Tibial nerve (tissue), 4 donors: ENCODE data around the gene TMEM129.

Experiments used
- EP300 ChIP-seq, 2 donors: sonication (generic); formaldehyde crosslinking; IDR thresholded peaks; one replicate each; pipeline ENCODE4 v1.6.1; 2017; ENCODE audit warnings: antibody characterized with exemption in 2 of 2, mild to moderate bottlenecking in 1 of 2
- POLR2A ChIP-seq, 2 donors: fragments of 450-650 bp; IDR thresholded peaks; one replicate each; pipeline ENCODE4 v1.6.1; 2017; ENCODE audit warnings: antibody characterized with exemption in 2 of 2, mild to moderate bottlenecking in 2 of 2, moderate library complexity in 2 of 2
- TF ChIP-seq, protein P1 (sequence below), 5 experiments: fragments of 200-600 bp in 3 of 5; fragments of 450-650 bp in 2 of 5; sonication (generic) in 3 of 5; IDR thresholded peaks; one replicate each; pipeline ENCODE4 v1.5.1; 2016 to 2019; ENCODE audit warnings: antibody characterized with exemption in 5 of 5, mild to moderate bottlenecking in 3 of 5, moderate library complexity in 2 of 5

DNA sequence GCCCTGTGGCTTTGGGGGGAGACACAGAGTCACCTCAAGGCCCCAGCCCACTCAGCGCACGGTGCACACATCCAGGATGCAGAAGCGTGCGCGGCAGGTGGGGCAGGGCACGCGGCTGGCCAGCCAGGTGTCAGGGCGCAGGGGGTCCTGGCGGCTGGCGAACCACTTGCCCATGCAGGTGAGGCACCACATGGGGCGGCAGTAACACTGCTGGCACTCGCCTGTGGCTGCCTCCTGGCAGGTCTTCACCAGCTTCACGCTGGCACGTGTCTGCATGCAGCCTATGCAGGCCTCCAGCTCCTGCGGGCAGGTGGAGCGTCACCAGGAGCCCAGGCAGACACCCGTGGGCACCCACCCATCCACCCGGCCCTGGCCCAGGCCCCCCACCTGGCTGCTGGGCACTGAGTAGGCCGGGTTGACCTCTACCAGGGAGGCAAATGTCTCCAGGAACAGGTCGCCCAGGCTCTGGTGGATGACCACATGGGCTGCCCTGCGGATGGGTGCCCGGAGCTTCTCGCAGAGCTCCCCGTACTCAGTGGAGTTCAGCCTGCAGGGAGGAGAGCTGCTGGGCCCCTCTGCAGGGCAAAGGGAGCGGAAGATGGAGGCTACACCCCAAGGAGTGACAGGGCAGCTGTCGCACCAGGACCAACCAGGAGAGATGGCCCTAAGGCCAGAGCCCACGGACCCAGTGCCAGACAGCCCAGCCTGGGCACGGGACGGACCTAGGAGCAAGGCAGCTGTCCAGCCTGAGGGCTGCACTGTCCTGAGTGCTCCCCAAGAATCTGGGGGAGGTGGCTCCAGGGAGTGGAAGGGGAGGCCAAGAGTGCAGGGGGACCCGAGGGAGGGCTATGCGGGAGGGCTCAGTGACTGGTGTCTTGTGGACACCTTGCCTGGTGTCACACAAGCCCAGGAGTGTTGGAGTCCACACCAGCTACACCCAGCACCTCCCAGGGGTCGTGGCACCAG lies 3.7 kb downstream of the TMEM129 start:
- TF ChIP-seq EP300 (IDR thresholded peaks at IDR 0.05) = no peak
- TF ChIP-seq, protein P1, sequence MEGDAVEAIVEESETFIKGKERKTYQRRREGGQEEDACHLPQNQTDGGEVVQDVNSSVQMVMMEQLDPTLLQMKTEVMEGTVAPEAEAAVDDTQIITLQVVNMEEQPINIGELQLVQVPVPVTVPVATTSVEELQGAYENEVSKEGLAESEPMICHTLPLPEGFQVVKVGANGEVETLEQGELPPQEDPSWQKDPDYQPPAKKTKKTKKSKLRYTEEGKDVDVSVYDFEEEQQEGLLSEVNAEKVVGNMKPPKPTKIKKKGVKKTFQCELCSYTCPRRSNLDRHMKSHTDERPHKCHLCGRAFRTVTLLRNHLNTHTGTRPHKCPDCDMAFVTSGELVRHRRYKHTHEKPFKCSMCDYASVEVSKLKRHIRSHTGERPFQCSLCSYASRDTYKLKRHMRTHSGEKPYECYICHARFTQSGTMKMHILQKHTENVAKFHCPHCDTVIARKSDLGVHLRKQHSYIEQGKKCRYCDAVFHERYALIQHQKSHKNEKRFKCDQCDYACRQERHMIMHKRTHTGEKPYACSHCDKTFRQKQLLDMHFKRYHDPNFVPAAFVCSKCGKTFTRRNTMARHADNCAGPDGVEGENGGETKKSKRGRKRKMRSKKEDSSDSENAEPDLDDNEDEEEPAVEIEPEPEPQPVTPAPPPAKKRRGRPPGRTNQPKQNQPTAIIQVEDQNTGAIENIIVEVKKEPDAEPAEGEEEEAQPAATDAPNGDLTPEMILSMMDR (IDR thresholded peaks at IDR 0.05) = no peak
- no peak for TF ChIP-seq POLR2A (IDR thresholded peaks at IDR 0.05)
